ENCODE data around the gene PUS3.
"Not testable (repeated sequence)": the region's sequence is repeated elsewhere in the genome, so short reads cannot be mapped to it uniquely, and the experiment has no call there.

The PUS3 gene

GRCh38 chr11:125914601-125915000, 11.6 kb upstream of the PUS3 start:
- not testable (repeated sequence) for DNase-seq

DNA sequence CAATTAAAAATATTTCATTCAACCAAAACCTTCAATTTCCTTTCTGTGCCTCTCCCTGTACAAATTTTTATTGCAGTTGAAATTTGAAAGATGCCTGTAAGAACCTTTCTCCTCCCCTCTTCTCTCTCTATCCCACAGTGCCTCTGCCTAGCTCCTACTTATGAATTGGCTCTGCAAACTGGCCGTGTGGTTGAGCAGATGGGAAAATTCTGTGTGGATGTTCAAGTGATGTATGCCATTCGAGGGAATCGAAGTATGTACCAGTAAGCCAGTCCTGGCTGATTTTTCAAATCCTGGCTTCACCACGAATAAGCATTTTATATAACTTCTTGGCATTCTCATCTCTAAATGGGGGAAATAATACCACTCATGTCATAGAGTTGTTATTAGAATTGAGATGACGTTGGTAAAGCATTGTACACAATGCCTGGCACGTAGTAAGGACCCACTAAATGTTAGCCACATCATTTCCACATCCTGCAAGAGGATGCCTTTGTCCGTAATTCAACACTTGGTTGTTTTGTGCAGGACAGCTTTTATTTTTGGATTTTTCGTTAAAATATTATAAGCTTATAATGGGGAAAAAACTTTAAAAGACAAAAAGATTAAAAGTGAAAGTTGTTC, 7.3 kb upstream of the PUS3 start:
- no peak for DNase-seq

- no peak for DNase-seq
These were observed 1.7 kb upstream of the PUS3 start for GRCh38 chr11:125904678-125905077.

DNA sequence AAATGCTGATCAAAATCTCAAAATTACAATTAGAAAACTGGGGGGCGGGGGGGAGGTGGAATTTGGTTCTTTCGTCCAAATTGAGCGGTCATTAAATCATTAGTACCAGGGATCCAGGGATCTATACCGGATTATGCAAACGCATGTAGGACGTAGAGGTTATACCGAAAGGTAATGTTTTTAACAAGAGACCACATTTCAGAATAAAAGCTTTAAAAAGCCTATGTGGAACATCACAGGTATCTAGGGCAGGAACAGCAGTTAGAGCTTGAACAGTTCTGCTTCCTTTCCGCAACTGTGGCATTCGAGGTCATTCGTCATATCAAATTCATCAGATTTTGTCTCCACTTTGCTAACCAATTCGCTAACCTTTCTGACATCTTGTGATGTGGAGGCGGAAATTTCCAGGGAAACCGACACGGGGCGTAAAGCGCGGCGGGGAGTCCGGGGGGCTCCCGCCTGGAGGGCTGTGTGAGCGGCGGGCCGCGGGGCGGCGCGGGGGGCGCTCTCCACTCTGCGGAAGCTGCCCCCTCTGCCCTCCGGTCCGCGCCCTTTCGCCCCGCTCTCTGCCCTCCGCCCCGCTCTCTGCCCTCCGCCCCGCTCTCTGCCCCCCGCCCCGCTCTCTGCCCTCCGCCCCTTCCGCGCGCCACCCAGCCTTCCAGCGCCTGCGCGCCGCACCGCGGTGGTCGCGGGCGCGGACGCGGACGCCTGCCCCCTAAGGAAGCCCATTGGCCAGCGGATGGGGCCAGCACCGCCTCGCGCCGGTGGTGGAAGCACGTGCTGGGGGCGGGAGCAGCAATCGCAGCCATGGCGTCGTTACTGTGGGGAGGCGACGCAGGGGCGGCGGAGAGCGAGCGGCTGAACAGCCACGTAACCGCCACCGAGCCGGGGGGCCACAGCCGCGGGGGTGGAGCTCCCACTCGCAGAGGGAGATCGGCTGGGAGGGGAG, 979 bp upstream of the PUS3 start, which contains the start of gene DDX25:
TSS of gene DDX25 (plus strand) at position 798 of the 949 bp plus-strand sequence. CDS start at position 808, 10 bp downstream.
- peak; percentile 6 for DNase-seq

- no peak for DNase-seq
These were observed 604 bp downstream of the PUS3 start for GRCh38 chr11:125902277-125902926.

- DNase-seq, result no peak
These were observed 1.1 kb downstream of the PUS3 start for GRCh38 chr11:125901872-125902271.

GRCh38 chr11:125892994-125893393, 10.0 kb downstream of the PUS3 start:
- no peak for DNase-seq

DNA sequence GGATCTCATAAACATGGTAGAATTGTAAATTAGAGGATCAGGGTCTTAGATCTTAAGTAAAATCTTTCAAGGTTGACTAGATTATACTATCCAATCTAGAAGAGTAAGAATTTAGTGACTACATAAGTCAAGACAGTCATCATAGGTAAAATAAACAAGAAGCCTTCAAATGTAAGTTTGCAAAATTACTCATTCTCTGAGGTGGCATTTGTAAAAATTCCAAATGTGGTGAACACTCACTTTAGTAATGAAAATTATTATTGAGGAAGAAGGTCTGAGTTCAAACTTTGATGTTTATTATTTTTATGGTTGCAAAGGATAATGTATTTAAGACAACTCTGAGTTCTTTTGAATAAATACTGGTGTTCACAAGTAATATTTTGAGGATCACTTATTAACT, 10.9 kb downstream of the PUS3 start:
- no peak for DNase-seq

DNA sequence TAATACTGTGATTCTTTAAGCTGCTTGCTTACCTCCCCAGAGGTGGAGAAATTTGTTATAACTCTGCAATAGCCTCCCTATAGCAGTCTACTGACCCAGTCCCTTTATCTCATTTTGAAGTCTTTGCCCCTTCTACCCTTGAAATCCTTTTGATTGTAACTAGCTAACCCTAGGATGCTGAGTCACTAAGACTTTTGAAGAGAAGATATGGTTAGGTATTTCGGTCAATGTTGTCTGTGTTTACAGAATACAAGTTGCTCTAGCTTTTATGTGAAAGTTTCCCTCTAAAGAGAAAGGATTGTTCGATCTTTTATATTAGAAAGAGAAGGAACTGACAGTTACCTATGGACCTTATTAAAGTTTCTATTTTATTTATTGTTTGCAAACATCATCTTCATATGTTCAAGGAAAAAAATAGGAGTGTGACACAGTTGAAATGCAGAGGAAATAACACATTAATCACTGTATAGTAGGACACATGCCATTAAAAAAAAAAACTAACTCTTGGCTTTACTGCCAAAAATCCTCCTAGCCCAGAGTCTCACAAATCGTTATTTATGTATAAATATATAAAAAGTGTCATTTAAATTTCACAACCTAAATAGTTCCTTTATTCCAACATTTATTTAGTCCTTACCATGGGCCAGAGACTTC, 12.4 kb downstream of the PUS3 start:
- no peak for DNase-seq

DNA sequence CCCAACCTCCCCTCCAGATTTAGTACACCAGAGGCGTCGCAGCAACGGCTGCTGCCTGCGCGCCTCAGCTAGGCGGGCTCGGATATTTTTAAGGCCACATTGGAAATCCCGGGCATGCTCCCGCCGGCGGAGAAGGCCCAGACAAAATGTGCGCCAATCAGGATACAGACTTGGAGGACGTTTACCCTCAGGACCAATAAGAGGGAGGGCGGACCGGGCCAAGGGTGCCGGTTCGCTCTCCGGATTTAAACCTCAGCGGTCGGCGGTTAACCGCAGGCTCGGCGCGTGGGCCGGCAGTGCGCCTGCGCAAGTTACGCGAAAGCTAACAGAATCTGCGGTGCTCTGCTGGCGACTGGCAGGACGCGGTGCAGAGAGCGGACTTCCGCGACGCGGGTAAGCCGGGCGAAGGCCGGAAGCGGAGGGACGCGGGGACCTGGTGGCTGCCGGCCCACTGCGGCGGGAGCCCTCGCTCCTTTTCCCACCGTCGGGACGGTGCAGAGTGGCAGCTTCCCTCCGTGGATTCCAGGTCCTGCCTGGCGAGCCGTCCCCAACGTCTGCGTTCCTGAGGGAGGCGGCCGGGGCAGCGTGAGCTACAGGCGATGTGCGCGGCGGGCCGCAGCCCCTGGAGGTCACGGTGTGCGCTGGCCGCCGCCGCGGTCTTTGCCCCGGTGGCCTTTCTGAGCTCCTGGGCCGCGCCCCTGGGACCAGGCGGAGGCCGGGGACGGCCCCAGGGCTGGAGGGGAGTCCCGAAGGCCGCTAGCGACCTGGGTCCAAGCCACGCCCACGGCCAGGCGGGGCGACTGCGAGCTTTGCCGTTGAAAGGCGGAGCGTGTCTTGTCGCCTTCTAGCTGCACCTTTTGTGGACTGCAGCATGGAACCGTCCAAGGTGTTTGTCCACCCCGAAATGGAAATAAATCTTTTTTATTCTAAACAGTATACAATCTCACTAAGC, 15.4 kb downstream of the PUS3 start, which contains the start of gene HYLS1:
TSS of gene HYLS1 (plus strand) at position 296 of the 952 bp plus-strand sequence. CDS start 11,701 bp downstream, outside the sequence.
- peak; percentile 79 for DNase-seq

GRCh38 chr11:125886997-125887372, 16.0 kb downstream of the PUS3 start:
- DNase-seq, result no peak

DNA sequence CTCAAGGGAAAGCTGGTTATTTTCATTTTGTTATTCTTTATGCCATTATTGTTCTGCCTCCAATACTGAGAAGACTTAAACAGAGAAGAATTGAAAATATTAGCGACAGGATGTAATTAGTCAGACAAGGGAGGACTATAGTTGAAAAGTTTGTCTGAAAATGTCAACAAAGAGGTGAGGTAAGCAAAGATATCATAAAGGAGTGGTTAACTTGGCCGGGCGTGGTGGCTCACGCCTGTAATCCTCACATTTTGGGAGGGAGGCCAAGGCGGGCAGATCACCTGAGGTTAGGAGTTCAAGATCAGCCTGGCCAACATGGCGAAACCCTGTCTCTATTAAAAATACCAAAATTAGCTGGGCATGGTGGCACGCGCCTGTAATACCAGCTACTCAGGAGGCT, 19.6 kb downstream of the PUS3 start:
- no peak for DNase-seq

- no peak for DNase-seq
These were observed 21.7 kb downstream of the PUS3 start for GRCh38 chr11:125881291-125881690.

DNA sequence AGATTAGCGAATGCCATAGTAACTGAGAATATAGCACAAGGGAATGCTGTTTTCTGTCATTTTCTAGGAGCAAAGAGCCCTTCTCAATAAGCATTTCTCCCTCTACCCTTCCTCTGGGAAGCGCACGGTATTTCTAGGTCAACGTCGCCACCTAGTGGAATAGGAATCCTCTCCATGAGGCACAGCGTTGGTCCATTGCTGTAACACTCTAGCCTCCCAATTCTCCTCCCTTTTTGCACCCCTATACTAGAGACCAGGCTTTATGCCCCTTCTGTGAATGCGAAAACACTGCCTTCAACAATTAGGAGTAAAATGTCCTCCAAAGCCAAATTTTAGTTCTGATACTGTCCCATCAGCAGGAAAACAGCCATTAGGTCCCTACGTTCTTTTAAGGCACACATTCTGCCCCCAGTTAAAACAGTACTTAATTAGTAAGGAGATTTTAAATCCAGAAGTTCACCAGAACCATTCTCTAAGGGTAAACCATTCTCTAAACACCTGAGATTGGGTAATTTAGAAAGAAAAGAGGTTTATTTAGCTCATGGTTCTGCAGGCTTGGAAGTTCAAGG, 28.4 kb downstream of the PUS3 start:
- no peak for DNase-seq

DNA sequence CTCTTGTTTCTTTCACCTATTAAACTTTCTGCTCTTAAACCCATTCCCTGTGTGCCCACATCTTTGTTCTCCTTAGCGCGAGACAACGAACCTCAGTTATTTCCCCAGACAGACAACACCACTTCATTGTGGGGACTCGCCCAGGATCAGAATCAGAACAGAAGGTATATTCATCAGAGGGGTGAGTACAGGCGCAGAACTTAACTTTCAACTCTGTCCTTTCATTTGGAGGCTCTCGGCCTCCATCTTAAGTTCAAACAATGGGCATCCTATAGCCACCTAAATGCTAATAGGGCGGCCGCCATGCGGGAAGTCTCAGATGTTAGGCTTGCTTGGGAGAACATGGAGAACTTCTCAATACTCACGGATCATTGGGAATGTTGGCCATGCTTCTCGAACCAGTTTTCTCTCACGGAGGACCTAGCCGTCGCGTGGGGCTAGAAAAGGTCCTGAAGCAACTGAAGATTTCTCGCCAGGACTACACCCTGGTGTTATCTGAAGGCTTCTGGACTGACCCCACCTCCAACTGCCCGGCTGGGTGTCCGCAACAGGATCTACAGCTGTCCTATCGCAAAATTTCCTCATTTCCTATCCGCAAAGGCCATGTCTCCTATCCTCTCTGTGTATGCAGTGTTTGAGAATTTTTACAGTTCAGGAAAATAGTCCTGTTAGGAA, 29.0 kb downstream of the PUS3 start:
- DNase-seq, result no peak

- DNase-seq, result no peak
These were observed 30.9 kb downstream of the PUS3 start for GRCh38 chr11:125872138-125872491.

- no peak for DNase-seq
These were observed 31.4 kb downstream of the PUS3 start for GRCh38 chr11:125871391-125872137.

DNA sequence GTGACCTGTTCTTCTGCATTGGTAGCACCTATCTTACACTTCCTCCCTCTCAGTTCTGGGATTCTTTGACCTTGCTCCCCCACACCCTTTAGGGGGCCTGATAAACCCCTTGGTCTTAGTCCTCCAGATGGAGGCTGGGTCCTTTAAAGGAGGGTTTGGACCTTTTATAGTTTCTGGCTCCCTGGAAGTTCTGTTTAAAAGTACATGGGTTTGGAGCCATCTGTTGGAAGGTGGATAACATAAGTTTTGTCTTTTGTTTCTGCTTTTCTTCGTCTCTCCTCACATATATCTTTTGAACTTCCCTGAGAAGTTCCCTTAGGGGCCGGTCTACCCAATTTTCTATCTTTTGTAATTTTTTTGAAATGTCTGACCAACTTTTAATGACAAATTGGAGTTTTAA, 33.5 kb downstream of the PUS3 start:
- DNase-seq, result no peak

- DNase-seq, result not testable (repeated sequence)
These were observed 37.7 kb downstream of the PUS3 start for GRCh38 chr11:125865354-125865753.

- not testable (repeated sequence) for DNase-seq
These were observed 40.2 kb downstream of the PUS3 start for GRCh38 chr11:125862786-125863185.

Measured in NCI-H2171 (cell line).